ENCODE data around the gene DRC7. TPM values are rescaled to one million over a fixed set of nuclear protein-coding genes. Genes with fewer than 3 reads are reported as not detected.

DRC7 gene
- polyA plus RNA-seq, 1 donor, result 0.22 TPM

DNA sequence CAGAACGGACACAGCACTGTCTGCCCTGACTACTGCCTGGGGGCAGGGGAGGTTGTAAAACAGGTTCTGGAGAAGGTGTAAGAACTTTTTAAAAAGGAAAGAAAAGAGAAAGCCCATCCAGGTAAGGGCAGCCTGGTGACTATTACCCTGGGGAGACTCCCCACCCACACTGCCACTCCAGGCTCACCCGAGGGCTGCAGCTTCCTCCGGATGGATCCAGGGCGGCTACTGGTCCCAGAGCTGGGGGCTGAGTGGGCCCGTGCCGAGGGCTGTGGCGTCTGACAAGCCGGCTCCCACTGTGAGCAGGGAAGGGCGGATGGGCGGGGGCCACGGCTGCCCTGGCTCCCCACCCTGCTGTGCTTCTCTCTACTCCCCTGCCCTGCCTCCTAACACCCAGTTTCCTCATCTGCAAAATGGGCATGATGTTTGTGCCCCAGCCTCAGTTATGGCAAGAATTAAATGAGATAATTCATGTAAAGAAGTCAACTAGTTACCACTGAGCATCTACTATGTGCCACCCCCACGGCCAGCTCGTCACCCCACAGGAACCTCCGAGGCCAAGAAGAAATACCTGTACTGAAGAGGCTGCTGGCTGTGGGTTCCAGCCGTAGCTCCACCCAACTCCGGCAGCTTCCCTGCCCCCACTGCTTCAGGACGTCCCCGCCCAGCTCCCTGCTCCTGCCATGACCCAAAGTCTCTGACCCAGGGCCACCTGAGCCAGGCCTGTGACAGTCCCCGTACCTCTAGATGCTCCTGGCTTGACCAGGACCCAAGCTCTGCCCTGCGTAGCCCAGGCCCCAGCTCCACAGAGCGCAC lies 65.1 kb downstream of the DRC7 start:
- DNase-seq, result no peak
- no CpG with 5 or more reads among the region's 21 CpGs for WGBS (ENCODE audit: insufficient coverage, low lambda C conversion rate)
- Histone ChIP-seq H3K4me1 (ENCODE audit: control insufficient read depth, insufficient read depth, low read length) (peaks cover 15% of the 10 kb centered on the region), H3K9me3 (ENCODE audit: control insufficient read depth, low read depth, low read length) (no peaks in the 10 kb centered on the region), H3K4me3 (ENCODE audit: low read length) (no peak overlapping the region), H3K27ac (ENCODE audit: low read length) (no peak overlapping the region), H3K27me3 (ENCODE audit: control insufficient read depth, insufficient read depth, low read length) (no peaks in the 10 kb centered on the region), H3K36me3 (ENCODE audit: control insufficient read depth, insufficient read depth, low read length) (peaks cover 72% of the 10 kb centered on the region)

DNA sequence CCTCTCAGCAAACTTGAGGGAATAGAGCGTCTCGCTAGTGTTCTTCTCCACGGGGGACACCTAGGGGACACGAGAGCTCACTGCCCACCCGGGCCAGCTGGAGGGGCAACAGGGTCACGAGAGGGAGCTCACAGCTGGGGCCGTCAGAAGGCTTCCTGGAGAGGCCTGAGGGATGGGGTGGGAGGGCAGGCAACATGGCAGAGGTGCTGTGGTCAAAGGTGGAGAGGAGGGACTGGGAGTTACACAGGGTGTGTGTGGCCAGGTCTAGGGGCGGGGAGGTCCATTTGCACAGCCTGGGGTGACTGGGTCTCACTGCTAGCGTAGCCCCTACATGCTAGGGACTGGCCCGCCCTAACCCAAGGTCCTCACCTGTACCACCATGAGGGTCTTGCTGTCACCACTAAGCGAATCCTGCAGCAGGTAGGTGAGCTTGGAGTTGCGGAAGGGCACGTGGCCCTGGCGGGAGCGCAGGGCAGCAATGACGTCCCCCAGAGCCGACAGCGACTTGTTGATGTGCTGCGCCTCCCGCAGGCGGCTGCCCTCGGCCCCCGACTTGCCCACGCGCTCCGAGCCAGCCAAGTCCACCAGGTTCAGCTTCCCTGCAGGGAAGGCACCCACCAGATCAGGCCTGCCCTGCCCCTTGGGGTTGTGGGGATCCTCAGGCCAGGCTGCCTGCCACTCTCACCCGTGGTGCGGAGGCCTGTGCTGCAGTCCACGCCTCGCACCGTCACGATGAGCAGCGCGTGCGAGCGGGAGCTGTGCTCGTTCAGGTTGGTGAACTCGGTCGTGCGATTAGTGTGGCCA lies 66.0 kb downstream of the DRC7 start:
- Histone ChIP-seq H3K36me3 (ENCODE audit: control insufficient read depth, insufficient read depth, low read length) (peaks cover 76% of the 10 kb centered on the region), H3K4me1 (ENCODE audit: control insufficient read depth, insufficient read depth, low read length) (peaks cover 15% of the 10 kb centered on the region), H3K27ac (ENCODE audit: low read length) (no peak overlapping the region), H3K4me3 (ENCODE audit: low read length) (no peak overlapping the region), H3K9me3 (ENCODE audit: control insufficient read depth, low read depth, low read length) (no peaks in the 10 kb centered on the region), H3K27me3 (ENCODE audit: control insufficient read depth, insufficient read depth, low read length) (no peaks in the 10 kb centered on the region)
- DNase-seq, result no peak
- no CpG with 5 or more reads among the region's 40 CpGs for WGBS (ENCODE audit: insufficient coverage, low lambda C conversion rate)

DNA sequence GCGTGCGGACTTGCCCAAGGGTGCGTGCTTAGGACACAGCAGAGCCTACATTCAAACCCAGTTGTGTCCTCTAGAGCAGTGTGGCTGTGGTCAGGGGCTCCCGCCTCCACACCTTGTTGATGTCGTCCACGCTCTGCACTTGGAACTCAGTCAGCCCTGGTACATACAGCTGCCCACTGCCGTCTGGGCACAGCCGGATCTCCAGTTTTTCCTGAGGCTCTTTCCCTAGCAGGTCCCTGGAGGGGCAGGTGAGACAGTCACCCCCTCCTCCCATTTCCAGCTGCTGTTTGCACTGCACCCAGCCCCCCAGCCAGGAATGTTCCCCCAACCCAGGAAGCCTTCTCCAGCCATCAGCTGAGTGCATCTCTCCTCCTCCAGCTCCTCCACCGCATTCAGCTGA lies 66.7 kb downstream of the DRC7 start:
- H3K36me3 ChIP-seq (ENCODE audit: control insufficient read depth, insufficient read depth, low read length), result peaks cover 78% of the 10 kb centered on the region

DNA sequence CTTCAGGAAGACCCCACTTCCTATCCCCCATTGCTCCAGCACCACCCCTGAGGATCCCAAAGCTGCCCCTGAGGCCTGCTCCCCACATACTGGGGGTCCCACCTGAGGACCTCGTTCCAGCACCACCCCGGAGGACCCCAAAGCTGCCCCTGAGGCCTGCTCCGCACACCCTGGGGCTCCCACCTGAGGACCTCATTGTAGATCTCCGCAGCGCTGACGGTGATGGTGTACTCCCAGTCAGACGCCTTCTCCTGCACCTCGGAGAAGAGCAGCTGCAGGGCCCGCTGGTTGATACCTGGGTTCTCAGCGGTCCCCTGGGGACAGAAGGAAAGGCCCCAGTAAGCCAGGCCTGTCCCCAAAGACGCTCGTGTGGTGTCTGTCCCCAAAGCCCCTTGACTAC lies 67.4 kb downstream of the DRC7 start:
- no CpG with 5 or more reads among the region's 12 CpGs for WGBS (ENCODE audit: insufficient coverage, low lambda C conversion rate)
- no peak for DNase-seq
- Histone ChIP-seq H3K9me3 (ENCODE audit: control insufficient read depth, low read depth, low read length) (no peaks in the 10 kb centered on the region), H3K4me1 (ENCODE audit: control insufficient read depth, insufficient read depth, low read length) (peaks cover 2% of the 10 kb centered on the region), H3K27me3 (ENCODE audit: control insufficient read depth, insufficient read depth, low read length) (no peaks in the 10 kb centered on the region), H3K36me3 (ENCODE audit: control insufficient read depth, insufficient read depth, low read length) (peaks cover 81% of the 10 kb centered on the region), H3K27ac (ENCODE audit: low read length) (no peak overlapping the region), H3K4me3 (ENCODE audit: low read length) (no peak overlapping the region)

More for the DNA sequence above, 66.7 kb downstream of the DRC7 start:
- Histone ChIP-seq H3K27ac (ENCODE audit: low read length) (no peak overlapping the region), H3K27me3 (ENCODE audit: control insufficient read depth, insufficient read depth, low read length) (no peaks in the 10 kb centered on the region), H3K4me3 (ENCODE audit: low read length) (no peak overlapping the region), H3K9me3 (ENCODE audit: control insufficient read depth, low read depth, low read length) (no peaks in the 10 kb centered on the region), H3K4me1 (ENCODE audit: control insufficient read depth, insufficient read depth, low read length) (peaks cover 8% of the 10 kb centered on the region)
- WGBS (ENCODE audit: insufficient coverage, low lambda C conversion rate), result no CpG with 5 or more reads among the region's 9 CpGs
- DNase-seq, result no peak

DNA sequence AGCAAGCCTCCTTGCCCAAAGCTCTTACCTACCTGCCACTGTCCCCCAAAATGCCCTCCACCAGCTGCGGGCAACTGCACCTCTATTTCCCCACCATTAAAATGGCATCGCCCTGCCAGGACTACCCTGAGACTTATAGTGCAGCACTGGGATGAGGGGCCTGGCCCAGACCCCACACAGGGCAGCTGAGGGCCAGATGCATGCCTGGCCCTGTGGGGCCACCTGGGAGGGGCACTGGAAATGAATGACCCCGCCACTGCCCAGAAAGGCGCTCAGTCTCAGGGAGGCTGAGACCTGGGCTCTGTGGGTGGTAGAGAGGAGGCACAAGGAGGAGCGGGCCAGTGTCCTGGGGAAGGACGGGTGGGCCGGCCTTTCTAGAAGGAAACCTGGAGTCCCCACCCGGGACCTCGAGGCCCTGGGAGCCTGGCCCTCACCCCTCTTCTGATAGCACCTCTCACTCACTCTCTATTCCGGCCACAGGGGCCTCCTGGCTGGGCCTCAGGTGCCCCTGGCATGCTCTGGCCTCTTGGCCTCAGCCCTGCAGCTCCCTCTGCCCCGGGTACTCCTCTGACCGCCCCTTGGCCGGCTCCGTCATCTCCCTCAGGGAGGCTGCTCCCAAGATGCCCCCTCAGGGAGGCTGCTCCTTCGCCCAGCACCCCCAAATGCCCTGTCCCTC lies 67.9 kb downstream of the DRC7 start:
- Histone ChIP-seq H3K9me3 (ENCODE audit: control insufficient read depth, low read depth, low read length) (no peaks in the 10 kb centered on the region), H3K4me1 (ENCODE audit: control insufficient read depth, insufficient read depth, low read length) (no peaks in the 10 kb centered on the region), H3K36me3 (ENCODE audit: control insufficient read depth, insufficient read depth, low read length) (peaks cover 82% of the 10 kb centered on the region), H3K27me3 (ENCODE audit: control insufficient read depth, insufficient read depth, low read length) (no peaks in the 10 kb centered on the region), H3K27ac (ENCODE audit: low read length) (no peak overlapping the region), H3K4me3 (ENCODE audit: low read length) (no peak overlapping the region)
- WGBS (ENCODE audit: insufficient coverage, low lambda C conversion rate), result no CpG with 5 or more reads among the region's 15 CpGs
- DNase-seq, result no peak

DNA sequence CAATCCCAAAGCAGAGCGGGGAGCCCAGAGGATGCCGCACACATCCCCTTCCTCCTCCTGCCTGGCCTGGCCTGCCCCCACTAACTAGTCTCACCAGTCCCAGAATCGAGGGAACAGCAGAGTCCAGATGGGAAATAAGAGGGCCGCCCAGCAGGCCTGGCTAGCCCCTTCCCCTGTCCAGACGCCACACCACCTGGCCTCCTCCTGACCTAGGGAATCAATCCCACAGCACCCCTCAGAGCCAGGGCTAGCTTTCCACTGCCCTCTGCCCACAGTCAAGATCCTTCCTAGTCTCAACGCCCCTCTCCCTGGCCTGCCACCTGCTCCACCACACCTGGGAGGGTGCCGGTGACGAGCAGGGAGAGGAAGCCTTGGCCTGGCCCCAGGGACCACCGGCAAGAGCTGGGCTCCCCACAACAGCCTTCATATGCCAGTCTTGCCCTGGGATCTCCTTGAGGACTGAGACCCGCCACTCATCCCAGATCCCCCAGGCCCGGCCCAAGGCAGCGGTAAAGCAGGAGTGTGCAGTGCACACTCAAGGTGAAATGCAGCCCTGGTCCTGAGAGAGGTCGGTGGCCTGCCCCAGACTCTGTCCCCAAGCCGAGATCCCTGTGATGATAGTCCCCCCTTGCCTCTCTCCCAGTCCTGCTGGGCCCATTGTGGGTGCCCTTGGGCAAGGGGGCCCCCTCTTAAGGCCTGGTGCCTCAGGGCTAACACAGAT lies 68.8 kb downstream of the DRC7 start:
- no peak for DNase-seq
- Histone ChIP-seq H3K9me3 (ENCODE audit: control insufficient read depth, low read depth, low read length) (no peaks in the 10 kb centered on the region), H3K4me3 (ENCODE audit: low read length) (no peak overlapping the region), H3K36me3 (ENCODE audit: control insufficient read depth, insufficient read depth, low read length) (peaks cover 87% of the 10 kb centered on the region), H3K4me1 (ENCODE audit: control insufficient read depth, insufficient read depth, low read length) (no peaks in the 10 kb centered on the region), H3K27me3 (ENCODE audit: control insufficient read depth, insufficient read depth, low read length) (no peaks in the 10 kb centered on the region), H3K27ac (ENCODE audit: low read length) (no peak overlapping the region)
- no CpG with 5 or more reads among the region's 14 CpGs for WGBS (ENCODE audit: insufficient coverage, low lambda C conversion rate)

DNA sequence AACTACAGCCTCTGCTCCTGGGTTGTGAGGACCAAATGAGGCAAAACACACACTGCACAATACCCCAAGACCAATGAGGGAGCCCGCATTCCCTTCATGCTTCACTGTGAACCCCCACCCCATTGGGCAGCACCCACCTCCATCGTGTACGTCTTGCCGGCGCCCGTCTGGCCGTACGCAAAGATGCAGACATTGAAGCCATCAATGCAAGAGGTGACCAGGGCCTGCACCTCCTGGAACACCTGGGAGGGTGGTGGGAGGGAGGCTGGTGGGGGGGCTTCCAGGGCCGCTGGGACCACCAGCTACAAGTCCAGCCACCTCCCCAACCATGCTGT lies 69.4 kb downstream of the DRC7 start:
- DNase-seq, result no peak
- Histone ChIP-seq H3K27me3 (ENCODE audit: control insufficient read depth, insufficient read depth, low read length) (no peaks in the 10 kb centered on the region), H3K36me3 (ENCODE audit: control insufficient read depth, insufficient read depth, low read length) (peaks cover 86% of the 10 kb centered on the region), H3K4me3 (ENCODE audit: low read length) (no peak overlapping the region), H3K9me3 (ENCODE audit: control insufficient read depth, low read depth, low read length) (no peaks in the 10 kb centered on the region), H3K27ac (ENCODE audit: low read length) (no peak overlapping the region), H3K4me1 (ENCODE audit: control insufficient read depth, insufficient read depth, low read length) (no peaks in the 10 kb centered on the region)
- WGBS (ENCODE audit: insufficient coverage, low lambda C conversion rate), result no CpG with 5 or more reads among the region's 9 CpGs

DNA sequence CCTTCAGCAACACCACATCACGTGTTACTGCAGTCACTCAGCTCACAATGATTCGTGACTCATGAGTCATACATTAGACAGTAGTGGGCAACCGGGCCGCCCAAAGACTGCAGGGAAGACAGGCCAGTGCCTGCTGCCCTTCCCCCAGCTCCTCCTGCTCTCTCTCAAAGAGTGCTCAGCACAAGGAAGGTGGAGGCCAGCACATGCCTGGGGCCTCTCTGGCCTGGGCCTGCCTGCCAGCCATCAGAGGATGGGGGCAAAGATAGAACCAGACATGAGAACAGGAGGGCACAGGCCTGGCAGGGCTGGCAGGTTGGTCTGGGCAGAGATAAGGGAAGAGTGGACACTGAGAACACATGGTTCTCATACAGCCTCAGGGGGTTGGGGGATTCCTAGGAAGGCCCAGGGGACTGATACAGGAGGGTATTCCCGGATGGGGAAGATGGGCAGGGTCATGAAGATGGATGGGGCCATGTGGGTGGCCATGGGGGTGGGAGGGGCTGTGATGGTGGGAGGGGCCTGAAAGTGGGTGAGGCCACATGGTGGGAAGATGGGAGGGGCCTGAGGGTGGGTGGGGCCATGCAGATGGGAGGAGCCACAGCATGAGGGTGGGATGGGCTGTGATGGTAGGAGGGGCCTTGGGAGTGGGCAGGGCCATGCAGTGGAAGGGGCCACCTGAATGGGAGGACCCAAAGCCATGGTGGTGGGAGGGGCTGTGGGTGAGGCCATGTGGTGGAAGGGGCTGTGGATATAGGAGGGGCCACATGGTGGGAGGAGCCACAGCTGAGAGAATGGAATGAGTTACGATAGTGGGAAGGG lies 69.9 kb downstream of the DRC7 start:
- no peaks in the 10 kb centered on the region for H3K27me3 ChIP-seq (ENCODE audit: control insufficient read depth, insufficient read depth, low read length)
- no peak for DNase-seq
- no peak overlapping the region for H3K4me3 ChIP-seq (ENCODE audit: low read length)
- H3K4me1 ChIP-seq (ENCODE audit: control insufficient read depth, insufficient read depth, low read length), result no peaks in the 10 kb centered on the region
- peaks cover 87% of the 10 kb centered on the region for H3K36me3 ChIP-seq (ENCODE audit: control insufficient read depth, insufficient read depth, low read length)
- H3K9me3 ChIP-seq (ENCODE audit: control insufficient read depth, low read depth, low read length), result no peaks in the 10 kb centered on the region
- no CpG with 5 or more reads among the region's 6 CpGs for WGBS (ENCODE audit: insufficient coverage, low lambda C conversion rate)
- no peak overlapping the region for H3K27ac ChIP-seq (ENCODE audit: low read length)

DNA sequence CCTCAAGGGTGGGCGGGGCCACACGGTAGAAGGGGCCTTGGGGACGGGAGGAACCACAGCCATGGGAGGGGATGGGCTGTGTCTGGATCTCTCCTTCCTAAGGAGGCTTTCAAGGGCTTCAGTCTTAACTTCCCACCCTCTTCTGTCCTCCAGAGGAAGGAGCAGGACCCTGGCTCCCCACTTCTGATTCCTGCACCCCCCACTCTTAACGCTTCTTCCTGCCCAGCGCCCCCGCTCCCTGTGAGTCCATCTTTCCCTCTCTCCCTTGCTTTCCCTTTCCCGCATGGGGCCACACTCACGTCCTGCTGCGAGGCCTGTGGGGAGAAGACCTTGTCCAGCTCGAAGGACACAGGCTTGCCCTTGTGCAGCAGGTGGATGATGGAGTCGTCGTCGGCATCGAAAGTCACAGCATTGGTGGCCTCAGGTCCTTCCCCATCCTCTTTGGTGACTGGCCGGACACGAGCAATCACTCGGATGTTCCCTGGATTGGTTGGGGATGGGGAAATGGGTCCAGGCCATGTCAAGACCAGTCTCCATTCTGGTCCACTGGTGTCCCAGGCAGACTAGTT lies 70.6 kb downstream of the DRC7 start:
- Histone ChIP-seq H3K27me3 (ENCODE audit: control insufficient read depth, insufficient read depth, low read length) (no peaks in the 10 kb centered on the region), H3K9me3 (ENCODE audit: control insufficient read depth, low read depth, low read length) (no peaks in the 10 kb centered on the region), H3K36me3 (ENCODE audit: control insufficient read depth, insufficient read depth, low read length) (peaks cover 87% of the 10 kb centered on the region), H3K27ac (ENCODE audit: low read length) (no peak overlapping the region), H3K4me3 (ENCODE audit: low read length) (no peak overlapping the region), H3K4me1 (ENCODE audit: control insufficient read depth, insufficient read depth, low read length) (no peaks in the 10 kb centered on the region)
- DNase-seq, result no peak
- no CpG with 5 or more reads among the region's 17 CpGs for WGBS (ENCODE audit: insufficient coverage, low lambda C conversion rate)
